ENCODE results near the gene HTR3D.

DNA sequence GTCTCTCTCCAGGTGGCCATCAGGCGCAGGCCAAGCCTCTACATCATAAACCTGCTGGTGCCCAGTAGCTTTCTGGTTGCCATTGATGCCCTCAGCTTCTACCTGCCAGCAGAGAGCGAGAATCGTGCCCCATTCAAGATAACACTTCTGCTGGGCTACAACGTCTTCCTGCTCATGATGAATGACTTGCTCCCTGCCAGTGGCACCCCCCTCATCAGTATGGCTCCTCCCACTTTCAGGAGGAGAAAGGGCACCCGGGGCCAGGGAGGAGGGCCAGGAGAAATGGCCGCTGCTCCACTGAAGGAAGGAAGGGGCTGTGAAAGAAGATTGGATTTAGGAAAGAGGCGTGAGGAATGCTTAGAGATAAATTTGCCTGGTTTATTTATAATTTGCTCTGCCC lies 27.9 kb downstream of the HTR3D start:
- TF ChIP-seq CTCF (IDR thresholded peaks at IDR 0.05; ENCODE audit: low read depth, low read length) (no peak), EZH2phosphoT487 (IDR thresholded peaks at IDR 0.05; ENCODE audit: low read depth) (no peak)
